Stimulated activated CD8-positive, alpha-beta memory T cell treated with anti-CD3 and anti-CD28 coated beads, Interleukin-7, amount 100 ng/mL, for 1 hour (primary cell): ENCODE data around the gene SLC35D3.
"Not testable (repeated sequence)": the region's sequence is repeated elsewhere in the genome, so short reads cannot be mapped to it uniquely, and the experiment has no call there.

Experiments used
- DNase-seq, 2 donors: peaks; one replicate each; pipeline ENCODE4 v3.0.0-alpha.2; 2020; ENCODE audit warnings: low read depth in 2 of 2

The SLC35D3 gene

GRCh38 chr6:136964398-136964797, 42.3 kb downstream of the SLC35D3 start:
- DNase-seq = no peak

GRCh38 chr6:136967876-136968752, 46.0 kb downstream of the SLC35D3 start:
- DNase-seq = peak; percentile 18 to 32

DNA sequence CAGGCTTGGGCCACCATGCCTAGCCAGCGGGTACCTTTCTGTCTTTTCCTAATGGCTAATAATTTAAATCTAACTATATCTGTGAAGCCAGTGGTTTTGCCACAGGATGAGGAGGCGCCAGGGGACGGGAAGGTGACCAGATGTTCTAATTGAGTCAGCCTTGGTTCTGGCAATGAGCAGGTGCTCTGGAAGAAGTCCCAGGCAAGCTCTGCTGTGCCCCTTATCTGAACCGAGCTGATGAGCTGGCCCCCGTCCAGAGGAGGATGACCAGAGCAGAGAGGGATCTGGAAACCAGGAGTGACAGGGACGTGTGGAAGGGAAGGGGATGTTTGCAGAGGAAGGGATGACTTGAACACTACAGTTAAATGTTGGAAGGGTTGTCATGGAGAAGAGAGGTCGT, 46.7 kb downstream of the SLC35D3 start:
- no peak for DNase-seq

DNA sequence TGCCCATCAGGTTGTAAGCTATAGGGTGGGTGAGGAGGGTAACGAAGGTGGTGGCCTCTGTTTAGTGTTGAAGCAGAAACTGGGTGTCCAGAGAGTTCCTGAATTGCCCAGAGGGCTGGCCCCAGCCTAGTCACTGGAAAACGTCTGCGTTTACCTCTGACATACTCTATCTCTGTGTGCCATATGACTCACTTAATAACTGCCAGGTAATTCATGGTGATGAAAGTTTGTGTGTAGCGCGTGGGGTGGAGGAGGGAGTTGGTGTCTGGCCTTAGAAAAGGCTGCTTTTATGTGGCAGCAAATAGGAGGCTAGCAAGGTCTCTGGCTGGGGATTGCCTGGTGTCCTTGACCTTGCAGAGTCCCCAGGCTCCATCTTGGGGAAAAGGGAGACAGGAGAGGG, 47.3 kb downstream of the SLC35D3 start:
- DNase-seq = no peak

- no peak for DNase-seq
Observed at GRCh38 chr6:136969930-136970329, 47.8 kb downstream of the SLC35D3 start.

- DNase-seq = no peak
Observed at GRCh38 chr6:136971609-136972008, 49.5 kb downstream of the SLC35D3 start.

- not testable (repeated sequence) for DNase-seq
Observed at GRCh38 chr6:136973781-136974180, 51.7 kb downstream of the SLC35D3 start.
